ENCODE results near the gene S1PR3.

S1PR3 gene

GRCh38 chr9:88975966-88976889, 15.0 kb upstream of the S1PR3 start:
- no peak for DNase-seq (ENCODE audit: low read depth in 2 of 2)
- no peak for TF ChIP-seq CTCF (IDR thresholded peaks at IDR 0.05; ENCODE audit: low read depth, low read length)
- H3K4me3 ChIP-seq (replicated peaks in 1 of 2; ENCODE audit: low read depth in 2 of 2, low read length in 2 of 2), result no peak overlapping the region

GRCh38 chr9:88976890-88977257, 14.4 kb upstream of the S1PR3 start:
- no peak for TF ChIP-seq CTCF (IDR thresholded peaks at IDR 0.05; ENCODE audit: low read depth, low read length)
- DNase-seq (ENCODE audit: low read depth in 2 of 2), result no peak
- H3K4me3 ChIP-seq (replicated peaks in 1 of 2; ENCODE audit: low read depth in 2 of 2, low read length in 2 of 2), result no peak overlapping the region

- H3K4me3 ChIP-seq (replicated peaks in 1 of 2; ENCODE audit: low read depth in 2 of 2, low read length in 2 of 2), result no peak overlapping the region
- TF ChIP-seq CTCF (IDR thresholded peaks at IDR 0.05; ENCODE audit: low read depth, low read length), result no peak
- no peak for DNase-seq (ENCODE audit: low read depth in 2 of 2)
Measured at GRCh38 chr9:88978034-88978433, 13.2 kb upstream of the S1PR3 start.

DNA sequence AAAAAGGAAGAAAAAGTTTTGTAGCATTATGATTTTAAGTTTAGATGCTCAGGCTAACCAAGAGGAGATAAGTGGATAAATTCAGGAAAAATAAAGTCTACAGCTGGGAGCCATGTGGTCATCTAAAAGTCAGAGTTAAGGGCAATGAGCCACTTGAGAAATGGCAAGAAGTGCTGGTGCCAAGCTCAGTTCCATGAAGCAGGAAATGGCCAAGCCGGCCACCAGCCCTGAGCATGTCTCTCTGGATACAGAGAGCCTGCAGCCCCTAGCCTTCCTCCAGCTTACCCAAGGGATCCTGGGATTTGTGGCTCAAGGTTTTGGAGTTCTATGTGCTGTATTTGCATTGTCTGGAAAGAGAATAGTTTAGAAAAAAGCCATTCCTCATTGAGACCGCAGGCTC, 12.2 kb upstream of the S1PR3 start:
- no peak for TF ChIP-seq CTCF (IDR thresholded peaks at IDR 0.05; ENCODE audit: low read depth, low read length)
- no peak overlapping the region for H3K4me3 ChIP-seq (replicated peaks in 1 of 2; ENCODE audit: low read depth in 2 of 2, low read length in 2 of 2)
- no peak for DNase-seq (ENCODE audit: low read depth in 2 of 2)

- no peak overlapping the region for H3K4me3 ChIP-seq (replicated peaks in 1 of 2; ENCODE audit: low read depth in 2 of 2, low read length in 2 of 2)
- no peak for TF ChIP-seq CTCF (IDR thresholded peaks at IDR 0.05; ENCODE audit: low read depth, low read length)
- DNase-seq (ENCODE audit: low read depth in 2 of 2), result no peak
Measured at GRCh38 chr9:88979791-88980190, 11.5 kb upstream of the S1PR3 start.

- TF ChIP-seq CTCF (IDR thresholded peaks at IDR 0.05; ENCODE audit: low read depth, low read length), result no peak
- peak; percentile 45 to 61 for DNase-seq (ENCODE audit: low read depth in 2 of 2)
- no peak overlapping the region for H3K4me3 ChIP-seq (replicated peaks in 1 of 2; ENCODE audit: low read depth in 2 of 2, low read length in 2 of 2)
Measured at GRCh38 chr9:88980740-88981203, 10.5 kb upstream of the S1PR3 start.

All from cardiac fibroblast (primary cell).